Neuronal stem cell (in vitro differentiated cells): ENCODE results near the gene CSF2.

ENCODE experiments used
- DNase-seq: peaks from one replicate; pipeline ENCODE4 v3.0.0-alpha.2; 2013; ENCODE audit warnings: low spot score
- H2AFZ ChIP-seq: one replicate; pipeline ENCODE4 v1.6.1; 2013; ENCODE audit warnings: mild to moderate bottlenecking, low read length, inconsistent platforms
- H2AK5ac ChIP-seq: 2 replicates; pipeline ENCODE4 v1.6.1; 2013; ENCODE audit warnings: low read depth, mild to moderate bottlenecking, inconsistent platforms, low read length, moderate library complexity, mixed read lengths
- H2BK120ac ChIP-seq: 2 replicates; pipeline ENCODE4 v1.6.1; 2013; ENCODE audit warnings: low read depth, mild to moderate bottlenecking, inconsistent platforms, low read length, moderate library complexity, mixed read lengths
- H2BK12ac ChIP-seq: one replicate; pipeline ENCODE4 v1.6.1; 2013; ENCODE audit warnings: low read length, inconsistent platforms
- H2BK15ac ChIP-seq: 2 replicates; pipeline ENCODE4 v1.6.1; 2013; ENCODE audit warnings: mild to moderate bottlenecking, low read length, inconsistent platforms, mixed read lengths
- H2BK5ac ChIP-seq: one replicate; pipeline ENCODE4 v1.6.1; 2013; ENCODE audit warnings: inconsistent platforms, mild to moderate bottlenecking, low read length, moderate library complexity
- H3K14ac ChIP-seq: one replicate; pipeline ENCODE4 v1.6.1; 2013; ENCODE audit warnings: low read length, inconsistent platforms
- H3K18ac ChIP-seq: 2 replicates; pipeline ENCODE4 v1.6.1; 2013; ENCODE audit warnings: low read length, inconsistent platforms
- H3K23ac ChIP-seq: 2 replicates; pipeline ENCODE4 v1.6.1; 2013; ENCODE audit warnings: low read depth, mild to moderate bottlenecking, mixed read lengths, low read length, inconsistent platforms; ENCODE audit not compliant: poor library complexity
- H3K27ac ChIP-seq: replicated peaks from 3 replicates; pipeline ENCODE4 v1.5.1; 2013; ENCODE audit warnings: low read length, inconsistent platforms
- H3K27me3 ChIP-seq, 3 experiments: 2 replicates each; pipeline ENCODE4 v1.6.1; 2013; ENCODE audit warnings: low read length in 3 of 3, mild to moderate bottlenecking in 2 of 3, inconsistent platforms in 1 of 3, low read depth in 1 of 3, mixed read lengths in 1 of 3, moderate library complexity in 1 of 3; ENCODE audit not compliant: control insufficient read depth in 3 of 3, insufficient read depth in 3 of 3
- H3K36me3 ChIP-seq, 2 donors: replicated peaks in 1 of 2; 2 replicates each; pipeline ENCODE4 v1.6.1; 2013; ENCODE audit warnings: low read length in 2 of 2; ENCODE audit not compliant: control insufficient read depth in 2 of 2, insufficient read depth in 2 of 2
- H3K4ac ChIP-seq: 2 replicates; pipeline ENCODE4 v1.6.1; 2013; ENCODE audit warnings: inconsistent platforms, mild to moderate bottlenecking, low read length, moderate library complexity
- H3K4me1 ChIP-seq, 2 donors: 1 replicate in 1 of 2; 2 replicates in 1 of 2; pipeline ENCODE4 v1.6.1; 2013; ENCODE audit warnings: low read length in 2 of 2, low read depth in 1 of 2; ENCODE audit not compliant: control insufficient read depth in 2 of 2, insufficient read depth in 1 of 2
- H3K4me2 ChIP-seq: one replicate; pipeline ENCODE4 v1.6.1; 2013; ENCODE audit warnings: mild to moderate bottlenecking, low read length, inconsistent platforms; ENCODE audit not compliant: insufficient read depth, poor library complexity, severe bottlenecking
- H3K4me3 ChIP-seq, 2 donors: 2 replicates each; pipeline ENCODE4 v1.5.1; 2013; ENCODE audit warnings: low read length in 2 of 2, mild to moderate bottlenecking in 2 of 2, inconsistent platforms in 1 of 2, moderate library complexity in 1 of 2
- H3K79me1 ChIP-seq: one replicate; pipeline ENCODE4 v1.6.1; 2013; ENCODE audit warnings: low read depth, mild to moderate bottlenecking, inconsistent platforms, low read length, moderate library complexity
- H3K9ac ChIP-seq: one replicate; pipeline ENCODE4 v1.6.1; 2013; ENCODE audit warnings: mild to moderate bottlenecking, low read depth, low read length, inconsistent platforms; ENCODE audit not compliant: poor library complexity
- H3K9me3 ChIP-seq, 2 donors: replicated peaks in 1 of 2; 2 replicates each; pipeline versions ENCODE3 to v1.6.1; 2013; ENCODE audit warnings: low read length in 2 of 2, mild to moderate bottlenecking in 2 of 2, inconsistent platforms in 1 of 2, low read depth in 1 of 2, mixed read lengths in 1 of 2, moderate library complexity in 1 of 2; ENCODE audit not compliant: control insufficient read depth in 2 of 2, insufficient read depth in 1 of 2
- H4K8ac ChIP-seq: one replicate; pipeline ENCODE4 v1.6.1; 2013; ENCODE audit warnings: low read depth, mild to moderate bottlenecking, inconsistent platforms, low read length, moderate library complexity
- H4K91ac ChIP-seq: one replicate; pipeline ENCODE4 v1.6.1; 2013; ENCODE audit warnings: low read length, low read depth, mild to moderate bottlenecking, inconsistent platforms; ENCODE audit not compliant: poor library complexity
- WGBS, 2 donors: extraction: QIAGEN DNeasy Blood & Tissue Kit; methylation state at CpG; one replicate each; pipeline ENCODE4 v1.1.7; 2013; ENCODE audit warnings: missing lambda C conversion rate in 2 of 2, mixed read lengths in 1 of 2; ENCODE audit not compliant: insufficient read length in 2 of 2, insufficient replicate concordance in 1 of 2; ENCODE audit errors: extremely low coverage in 2 of 2; 5-methylcytosine and 5-hydroxymethylcytosine counted together

CSF2 gene

DNA sequence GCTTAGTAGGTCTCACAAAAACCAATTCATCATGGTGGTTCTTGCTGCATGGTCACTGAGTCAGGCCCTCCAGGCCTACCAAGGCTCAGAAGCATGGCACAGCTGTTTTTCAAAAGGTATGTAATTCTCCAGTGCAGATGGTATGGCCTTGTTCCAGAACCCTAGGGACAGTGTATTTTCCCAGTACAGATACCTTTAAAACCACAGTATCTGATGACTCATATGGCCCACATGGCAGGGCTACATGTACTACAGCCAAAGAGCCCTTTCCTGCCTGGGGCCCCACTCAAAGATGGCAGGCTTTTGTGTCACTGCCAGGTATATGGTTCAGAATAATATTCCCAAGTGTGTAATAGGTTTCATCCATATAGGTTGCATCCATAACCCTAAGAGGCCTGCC lies 16.5 kb downstream of the CSF2 start:
- H2BK12ac ChIP-seq, result no peak overlapping the region
- H4K91ac ChIP-seq, result no peak overlapping the region
- H3K36me3 ChIP-seq, result no peaks in the 10 kb centered on the region
- H3K9me3 ChIP-seq, result no peaks in the 10 kb centered on the region
- no peak overlapping the region for H2AFZ ChIP-seq
- H3K4ac ChIP-seq, result no peak overlapping the region
- no peaks in the 10 kb centered on the region for H3K27me3 ChIP-seq
- H3K27ac ChIP-seq, result no peak overlapping the region
- H3K14ac ChIP-seq, result no peak overlapping the region
- H3K4me1 ChIP-seq, result no peaks in the 10 kb centered on the region
- H3K79me1 ChIP-seq, result no peaks in the 10 kb centered on the region
- H3K4me3 ChIP-seq, result no peak overlapping the region
- H4K8ac ChIP-seq, result no peak overlapping the region
- no peak overlapping the region for H2BK120ac ChIP-seq
- no peak overlapping the region for H3K9ac ChIP-seq
- no peak overlapping the region for H3K23ac ChIP-seq
- no peak overlapping the region for H2AK5ac ChIP-seq
- no peak overlapping the region for H2BK5ac ChIP-seq
- H2BK15ac ChIP-seq, result no peak overlapping the region
- DNase-seq, result no peak
- H3K4me2 ChIP-seq, result no peak overlapping the region
- H3K18ac ChIP-seq, result no peak overlapping the region

DNA sequence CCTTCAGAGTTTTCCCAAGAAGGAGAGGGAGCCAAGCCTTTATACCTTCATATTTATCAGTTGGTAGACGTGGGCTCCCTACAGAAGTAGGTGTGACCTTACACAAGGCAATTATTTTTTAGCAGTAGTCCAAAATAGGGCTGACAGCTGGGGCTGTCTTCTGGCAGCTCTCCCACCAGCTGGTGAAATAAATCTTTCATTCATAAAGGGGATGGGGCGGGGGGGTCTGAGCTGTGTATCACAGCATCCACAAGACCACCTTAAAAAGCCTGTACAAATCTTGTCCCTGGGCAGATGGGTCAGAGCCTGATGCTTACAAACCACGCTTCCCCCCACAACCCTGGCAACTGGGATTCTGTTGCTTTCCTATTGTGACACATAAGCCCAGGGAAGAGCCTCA lies 19.7 kb downstream of the CSF2 start:
- no peak overlapping the region for H3K9ac ChIP-seq
- no peaks in the 10 kb centered on the region for H3K9me3 ChIP-seq
- H4K91ac ChIP-seq, result no peak overlapping the region
- no peak overlapping the region for H3K4me2 ChIP-seq
- H3K27ac ChIP-seq, result no peak overlapping the region
- H3K18ac ChIP-seq, result no peak overlapping the region
- no peak overlapping the region for H3K4ac ChIP-seq
- H2BK12ac ChIP-seq, result no peak overlapping the region
- H2AFZ ChIP-seq, result no peak overlapping the region
- H3K4me1 ChIP-seq, result no peaks in the 10 kb centered on the region
- H3K36me3 ChIP-seq, result no peaks in the 10 kb centered on the region
- no peak for DNase-seq
- no peaks in the 10 kb centered on the region for H3K79me1 ChIP-seq
- no peak overlapping the region for H3K14ac ChIP-seq
- whole genome bisulfite sequencing, 2 donors, result no CpG with 5 or more reads among the region's 3 CpGs
- H3K27me3 ChIP-seq, result no peaks in the 10 kb centered on the region
- H3K4me3 ChIP-seq, result no peak overlapping the region
- H4K8ac ChIP-seq, result no peak overlapping the region
- H2BK120ac ChIP-seq, result no peak overlapping the region
- H3K23ac ChIP-seq, result no peak overlapping the region
- no peak overlapping the region for H2AK5ac ChIP-seq
- no peak overlapping the region for H2BK15ac ChIP-seq
- no peak overlapping the region for H2BK5ac ChIP-seq

DNA sequence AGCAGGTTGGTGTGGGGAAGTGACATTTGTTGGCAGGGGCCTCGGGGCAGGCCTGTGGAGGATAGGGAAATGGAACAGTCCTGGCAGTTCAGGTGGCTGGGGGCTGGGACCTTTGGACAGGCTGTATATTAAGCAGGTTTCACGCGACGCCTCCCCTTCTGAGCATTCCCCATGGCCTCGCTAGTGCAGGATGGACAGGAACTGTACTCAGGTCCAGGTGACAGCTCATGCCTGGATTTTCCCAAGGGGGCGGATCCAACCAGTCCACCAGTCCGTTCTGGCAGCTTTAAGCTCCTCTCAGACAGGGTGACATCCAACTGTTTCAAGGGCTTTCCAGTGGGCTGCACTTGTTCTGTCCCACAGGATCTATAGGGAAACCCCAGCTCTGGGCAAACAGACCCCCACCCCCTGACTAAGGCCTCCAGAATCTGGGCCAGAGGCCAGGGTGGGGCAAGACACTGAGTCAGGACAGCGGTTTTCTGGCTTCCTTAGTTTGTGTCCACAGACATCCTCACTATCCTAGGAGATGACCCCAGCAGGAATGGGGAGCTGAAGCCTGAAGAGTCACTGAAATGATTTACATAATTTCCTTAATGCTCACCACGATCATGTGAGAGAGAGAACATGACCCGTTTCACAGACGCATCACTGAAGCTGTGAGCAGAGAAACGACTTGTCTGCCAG lies 20.9 kb downstream of the CSF2 start:
- Histone ChIP-seq H2BK12ac (no peak overlapping the region), H3K4ac (no peak overlapping the region), H3K14ac (no peak overlapping the region), H3K9me3 (no peaks in the 10 kb centered on the region), H2AFZ (no peak overlapping the region), H3K27me3 (no peaks in the 10 kb centered on the region), H3K4me3 (no peak overlapping the region), H3K4me1 (no peaks in the 10 kb centered on the region), H4K8ac (no peak overlapping the region), H3K23ac (no peak overlapping the region), H3K36me3 (no peaks in the 10 kb centered on the region), H3K27ac (no peak overlapping the region), H2BK120ac (no peak overlapping the region), H2AK5ac (no peak overlapping the region), H3K4me2 (no peak overlapping the region), H4K91ac (no peak overlapping the region), H3K18ac (no peak overlapping the region), H3K9ac (no peak overlapping the region), H2BK5ac (no peak overlapping the region), H3K79me1 (no peaks in the 10 kb centered on the region), H2BK15ac (no peak overlapping the region)
- no peak for DNase-seq
- no CpG with 5 or more reads among the region's 12 CpGs for WGBS, 2 donors

DNA sequence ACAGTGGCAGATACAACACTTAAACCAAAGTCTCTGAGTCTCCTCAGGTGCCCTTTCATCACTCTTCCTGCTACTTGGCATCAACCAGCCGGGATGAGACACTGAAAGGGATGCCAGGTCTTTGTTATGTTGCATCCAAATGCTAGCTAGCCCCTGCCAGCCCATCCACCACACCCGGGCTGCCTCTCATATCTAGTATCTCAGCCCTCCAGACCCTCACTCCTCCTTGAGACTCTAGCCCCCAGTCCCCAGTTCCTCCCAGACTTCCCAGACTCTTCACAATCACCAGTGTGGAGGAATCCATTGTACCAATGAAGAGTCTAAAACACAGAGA lies 21.5 kb downstream of the CSF2 start:
- no peak overlapping the region for H3K23ac ChIP-seq
- no peaks in the 10 kb centered on the region for H3K36me3 ChIP-seq
- no CpG with 5 or more reads among the region's 2 CpGs for WGBS, 2 donors
- H3K79me1 ChIP-seq, result no peaks in the 10 kb centered on the region
- no peaks in the 10 kb centered on the region for H3K27me3 ChIP-seq
- peak overlapping the region; percentile 0 for H2BK5ac ChIP-seq
- no peak for DNase-seq
- no peak overlapping the region for H2BK12ac ChIP-seq
- no peak overlapping the region for H3K18ac ChIP-seq
- H2AK5ac ChIP-seq, result no peak overlapping the region
- no peak overlapping the region for H2AFZ ChIP-seq
- no peak overlapping the region for H4K91ac ChIP-seq
- no peaks in the 10 kb centered on the region for H3K9me3 ChIP-seq
- no peak overlapping the region for H3K4me3 ChIP-seq
- H3K4me1 ChIP-seq, result no peaks in the 10 kb centered on the region
- H3K9ac ChIP-seq, result no peak overlapping the region
- no peak overlapping the region for H3K14ac ChIP-seq
- H2BK120ac ChIP-seq, result no peak overlapping the region
- no peak overlapping the region for H3K4ac ChIP-seq
- no peak overlapping the region for H3K4me2 ChIP-seq
- no peak overlapping the region for H4K8ac ChIP-seq
- no peak overlapping the region for H2BK15ac ChIP-seq
- no peak overlapping the region for H3K27ac ChIP-seq
